Activated T-cell treated with anti-CD3 and anti-CD28 coated beads for 1 hour (primary cell): Measurements from ENCODE around the gene PYGM.

Source experiments
- DNase-seq: peaks from one replicate; pipeline ENCODE4 v3.0.0-alpha.2; 2020; ENCODE audit warnings: low read depth

PYGM gene

GRCh38 chr11:64753380-64754123 lies 6.2 kb downstream of the PYGM start:
- no peak for DNase-seq

GRCh38 chr11:64753019-64753379 lies 6.8 kb downstream of the PYGM start:
- no peak for DNase-seq

GRCh38 chr11:64752175-64752970 lies 7.4 kb downstream of the PYGM start:
- no peak for DNase-seq

GRCh38 chr11:64751580-64751979 lies 8.2 kb downstream of the PYGM start:
- DNase-seq, result no peak

GRCh38 chr11:64751136-64751535 lies 8.6 kb downstream of the PYGM start:
- DNase-seq, result no peak

GRCh38 chr11:64750361-64751054 lies 9.3 kb downstream of the PYGM start:
- no peak for DNase-seq

GRCh38 chr11:64747961-64748665 lies 11.7 kb downstream of the PYGM start:
- no peak for DNase-seq

- DNase-seq, result no peak
These were observed 13.3 kb downstream of the PYGM start for GRCh38 chr11:64746486-64746885.

GRCh38 chr11:64745521-64746328 lies 14.0 kb downstream of the PYGM start:
- DNase-seq, result peak; percentile 73

GRCh38 chr11:64745189-64745520 lies 14.6 kb downstream of the PYGM start:
- peak; percentile 76 for DNase-seq

- DNase-seq, result no peak
These were observed 15.1 kb downstream of the PYGM start for GRCh38 chr11:64744544-64745188.

- peak; percentile 92 for DNase-seq
These were observed 15.9 kb downstream of the PYGM start, which contains the start of gene RASGRP2 for GRCh38 chr11:64743591-64744543. RASGRP2 (minus strand) TSS chr11:64744142; CDS start chr11:64742866, 1,276 bp downstream.

- peak; percentile 67 for DNase-seq
These were observed 16.7 kb downstream of the PYGM start for GRCh38 chr11:64742889-64743590.

GRCh38 chr11:64742087-64742888 lies 17.5 kb downstream of the PYGM start:
- no peak for DNase-seq

- DNase-seq, result no peak
These were observed 18.2 kb downstream of the PYGM start for GRCh38 chr11:64741375-64742086.

- no peak for DNase-seq
These were observed 19.9 kb downstream of the PYGM start for GRCh38 chr11:64739871-64740270.

GRCh38 chr11:64736654-64737053 lies 23.1 kb downstream of the PYGM start:
- no peak for DNase-seq
